Omental fat pad (tissue), 4 donors: ENCODE measurements around the gene GPR65. TPM values are rescaled to one million over a fixed set of nuclear protein-coding genes. Genes with fewer than 3 reads are reported as not detected.

Experiments
- ATAC-seq: fragments of 150-250 bp; one replicate; pipeline ENCODE4 v1.9.1; 2016; ENCODE audit warnings: mild to moderate bottlenecking, moderate library complexity; ENCODE audit not compliant: low FRiP score
- DNase-seq: peaks from one replicate; pipeline ENCODE4 v3.0.0-alpha.2; 2019; ENCODE audit warnings: low spot score
- small RNA-seq: library from RNA; depleted of rRNA; stranded (forward); fragments of <200 nt; gene quantifications from one replicate; pipeline ENCODE3, GENCODE V24; 2016
- total RNA-seq, 4 donors: library from RNA; depleted of rRNA; stranded (reverse); fragments of >200 nt; gene quantifications; one replicate each; pipeline ENCODE4 v1.1.0, GENCODE V29; 2016
- TF ChIP-seq, protein P1 (sequence below), 3 donors: fragments of 450-650 bp; IDR thresholded peaks; one replicate each; pipeline ENCODE4 v1.5.1; 2016 to 2017; ENCODE audit warnings: antibody characterized with exemption in 3 of 3, mild to moderate bottlenecking in 3 of 3, moderate library complexity in 2 of 3

The GPR65 gene
- total RNA-seq, 4 donors from 2014 or later, result 1.4 to 6.0 (median 3.2) TPM

DNA sequence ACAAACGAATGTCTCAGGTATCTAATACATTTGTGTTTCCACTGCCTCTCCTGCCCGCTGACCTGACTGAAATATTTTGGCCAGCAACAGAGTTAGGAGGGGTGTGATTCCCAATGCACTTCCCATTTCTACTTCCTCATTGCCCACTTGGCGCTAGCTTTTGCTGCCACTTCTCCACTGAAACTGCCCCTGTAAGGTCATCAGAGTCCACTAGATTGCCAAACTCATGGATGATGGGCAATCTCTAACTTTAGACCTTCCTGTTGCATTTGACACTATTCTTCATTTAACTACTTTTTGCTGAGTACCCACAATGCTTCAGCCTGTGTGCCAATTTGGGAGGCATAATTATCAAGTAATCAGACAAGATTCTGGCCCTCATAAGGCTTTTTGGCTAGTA is 40.8 kb downstream of the GPR65 start:
- DNase-seq (no peak), ATAC-seq (no peak)

DNA sequence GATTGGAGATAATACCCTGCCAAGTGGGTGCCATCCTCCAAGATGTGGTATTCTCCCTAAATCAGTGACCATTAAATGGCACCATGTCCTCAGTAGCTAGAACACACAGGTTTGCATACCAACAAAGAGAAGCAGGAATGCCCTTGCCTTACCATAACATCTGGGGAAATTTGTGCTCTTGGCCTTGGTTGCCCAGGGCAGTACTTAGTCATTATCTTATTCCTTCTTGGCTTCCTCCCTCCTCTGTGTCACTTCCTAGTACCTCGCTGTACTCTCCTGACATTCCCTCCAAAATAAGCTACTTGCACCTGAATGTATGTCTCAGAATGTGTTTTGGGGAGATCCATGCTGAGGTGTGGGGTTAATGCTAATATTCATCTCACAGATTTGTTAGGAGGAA is 43.4 kb downstream of the GPR65 start:
- DNase-seq (no peak), ATAC-seq (no peak)
- TF ChIP-seq, protein P1, sequence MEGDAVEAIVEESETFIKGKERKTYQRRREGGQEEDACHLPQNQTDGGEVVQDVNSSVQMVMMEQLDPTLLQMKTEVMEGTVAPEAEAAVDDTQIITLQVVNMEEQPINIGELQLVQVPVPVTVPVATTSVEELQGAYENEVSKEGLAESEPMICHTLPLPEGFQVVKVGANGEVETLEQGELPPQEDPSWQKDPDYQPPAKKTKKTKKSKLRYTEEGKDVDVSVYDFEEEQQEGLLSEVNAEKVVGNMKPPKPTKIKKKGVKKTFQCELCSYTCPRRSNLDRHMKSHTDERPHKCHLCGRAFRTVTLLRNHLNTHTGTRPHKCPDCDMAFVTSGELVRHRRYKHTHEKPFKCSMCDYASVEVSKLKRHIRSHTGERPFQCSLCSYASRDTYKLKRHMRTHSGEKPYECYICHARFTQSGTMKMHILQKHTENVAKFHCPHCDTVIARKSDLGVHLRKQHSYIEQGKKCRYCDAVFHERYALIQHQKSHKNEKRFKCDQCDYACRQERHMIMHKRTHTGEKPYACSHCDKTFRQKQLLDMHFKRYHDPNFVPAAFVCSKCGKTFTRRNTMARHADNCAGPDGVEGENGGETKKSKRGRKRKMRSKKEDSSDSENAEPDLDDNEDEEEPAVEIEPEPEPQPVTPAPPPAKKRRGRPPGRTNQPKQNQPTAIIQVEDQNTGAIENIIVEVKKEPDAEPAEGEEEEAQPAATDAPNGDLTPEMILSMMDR (IDR thresholded peaks at IDR 0.05), result no peak

More for the DNA sequence above, 40.8 kb downstream of the GPR65 start:
- TF ChIP-seq, protein P1 (IDR thresholded peaks at IDR 0.05), result no peak

DNA sequence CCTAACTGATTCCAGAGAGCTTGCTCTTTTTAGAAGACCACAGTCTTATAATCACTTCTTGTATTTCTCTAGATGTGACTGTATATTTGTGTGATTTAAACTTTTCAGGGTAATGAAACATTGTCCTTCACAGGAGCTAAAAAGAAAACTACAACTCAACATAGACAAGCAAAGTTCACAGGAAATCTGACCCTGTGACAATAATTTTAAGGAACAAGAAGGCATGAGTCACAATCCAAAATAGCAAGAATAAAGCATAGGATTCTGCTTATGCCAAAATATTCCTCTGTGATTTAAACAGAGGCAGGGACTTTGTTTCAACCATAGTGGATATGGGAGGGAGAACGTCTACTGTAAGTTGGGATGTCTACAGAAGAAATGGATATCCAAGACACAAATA is 44.3 kb downstream of the GPR65 start:
- ATAC-seq (no peak), DNase-seq (no peak)
- TF ChIP-seq, protein P1 (IDR thresholded peaks at IDR 0.05), result no peak

DNA sequence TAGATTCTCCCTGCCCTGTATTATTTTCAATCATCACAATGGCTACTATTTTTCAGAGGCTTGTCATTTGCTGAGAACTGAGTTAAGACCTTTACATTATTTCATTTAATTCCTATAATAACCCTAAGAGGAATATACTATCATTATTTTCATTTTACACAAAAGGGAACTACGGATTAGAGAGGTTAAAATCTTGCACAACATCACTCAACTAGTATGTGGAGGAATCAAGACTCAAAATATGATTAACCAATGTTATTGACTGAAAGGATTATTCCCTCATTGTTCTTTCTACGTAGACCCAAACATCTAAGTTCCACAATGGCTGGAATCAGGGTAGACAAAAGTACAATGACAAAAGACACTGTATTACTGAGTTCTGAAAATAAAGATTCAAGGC is 45.0 kb downstream of the GPR65 start:
- TF ChIP-seq, protein P1 (IDR thresholded peaks at IDR 0.05), result no peak
- DNase-seq (no peak), ATAC-seq (no peak)

DNA sequence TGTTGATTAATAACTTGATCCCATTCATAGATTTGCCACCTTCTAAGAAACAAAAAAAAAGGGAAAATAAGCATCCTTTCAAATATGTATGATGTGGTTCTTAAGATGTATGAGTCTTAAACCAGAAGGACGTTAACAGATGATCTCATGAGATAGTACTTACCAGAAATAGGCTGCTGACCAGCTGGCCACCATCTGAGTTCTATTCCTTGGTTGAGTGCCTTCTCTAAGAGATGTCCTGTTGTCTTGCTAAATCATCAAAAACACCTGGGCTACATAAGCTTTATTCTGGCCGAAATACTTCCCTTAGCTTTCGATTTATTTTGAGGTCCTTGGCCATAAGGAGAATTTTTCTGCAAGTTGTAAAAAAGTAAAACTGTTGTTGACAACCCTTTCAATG is 55.6 kb downstream of the GPR65 start:
- TF ChIP-seq, protein P1 (IDR thresholded peaks at IDR 0.05), result no peak
- DNase-seq (no peak), ATAC-seq (no peak)

DNA sequence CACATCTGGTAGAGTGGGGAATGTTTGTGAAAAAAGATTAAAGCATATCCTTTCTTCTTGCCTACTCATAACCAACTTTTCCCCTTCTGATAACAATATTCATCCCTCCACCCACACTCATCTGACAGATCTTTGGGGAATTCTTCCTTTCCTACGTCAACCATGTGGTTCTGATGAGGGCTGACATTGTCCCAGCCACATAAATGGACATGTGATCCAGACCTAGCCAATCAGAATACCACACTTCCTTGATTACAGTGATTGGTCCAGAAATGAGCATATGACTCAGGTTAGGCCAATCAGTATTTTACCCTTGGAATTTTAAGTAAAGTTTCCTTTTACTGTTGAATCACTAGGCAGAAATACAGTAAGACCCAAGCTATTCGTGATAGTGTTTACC is 58.9 kb downstream of the GPR65 start:
- ATAC-seq (no peak), DNase-seq (no peak)
- TF ChIP-seq, protein P1 (IDR thresholded peaks at IDR 0.05), result no peak

Small RNA genes within 50 kb of the gene (small RNA-seq; reads per million reads assigned to genes)
- not detected for gene RNU6-835P

Other genes with a start within 250 kb of the GPR65 start
- gene GALC, start 12.0 kb upstream of the GPR65 start, total RNA-seq, result 10 to 100 TPM; 30.6 to 41.2 (median 34.1) TPM